HEK293 (cell line): ENCODE data around the gene VPS26C.

Source experiments
- CTCF ChIA-PET: fragments of 350-600 bp; formaldehyde crosslinking; extraction: SDS; loops from one replicate; lab custom pipeline; 2021; ENCODE audit warnings: antibody characterized with exemption; lab: Yijun Ruan, JAX
- POLR2A ChIA-PET: fragments of 300-600 bp; formaldehyde crosslinking; extraction: SDS; loops from one replicate; lab custom pipeline; 2020; ENCODE audit warnings: antibody characterized with exemption, inconsistent platforms; lab: Yijun Ruan, JAX
- H3K27ac ChIP-seq: fragments of 200-500 bp; sonication (Bioruptor generic); 2 replicates; pipeline ENCODE4 v1.5.1; 2014; ENCODE audit warnings: low read depth, low read length, control low read depth, inconsistent platforms; ENCODE audit errors: extremely low read depth
- H3K36me3 ChIP-seq, 2 experiments: fragments of 200-500 bp in 1 of 2; sonication (Bioruptor generic) in 1 of 2; 1 replicate in 1 of 2; 2 replicates in 1 of 2; pipeline ENCODE4 v1.5.1; 2014 to 2017; ENCODE audit warnings: inconsistent platforms in 2 of 2, low read length in 2 of 2; ENCODE audit not compliant: control insufficient read depth in 2 of 2, insufficient read depth in 1 of 2
- H3K4me1 ChIP-seq: fragments of 200-500 bp; sonication (Bioruptor generic); 2 replicates; pipeline ENCODE4 v1.5.1; 2014; ENCODE audit warnings: mild to moderate bottlenecking, low read length, inconsistent platforms; ENCODE audit not compliant: control insufficient read depth, insufficient read depth
- H3K4me3 ChIP-seq: 2 replicates; pipeline ENCODE4 v1.5.1; 2011; ENCODE audit warnings: low read depth, mild to moderate bottlenecking, control low read depth, low read length, moderate library complexity
- H3K9me3 ChIP-seq: fragments of 200-500 bp; sonication (Bioruptor generic); 2 replicates; pipeline ENCODE4 v1.5.1; 2014; ENCODE audit warnings: low read depth, low read length, inconsistent platforms; ENCODE audit not compliant: control insufficient read depth, insufficient read depth
- BCL11B ChIP-seq: fragments of 450-650 bp; formaldehyde crosslinking; IDR thresholded peaks from 2 replicates; pipeline ENCODE4 v1.5.1; 2016; ENCODE audit warnings: low read depth, missing biosample characterization, missing genetic modification characterization
- IKZF3 ChIP-seq: fragments of 450-650 bp; IDR thresholded peaks from 2 replicates; pipeline ENCODE4 v1.5.0; 2018; ENCODE audit warnings: missing biosample characterization, mild to moderate bottlenecking, missing genetic modification characterization, moderate library complexity
- PRDM6 ChIP-seq: fragments of 450-650 bp; formaldehyde crosslinking; IDR thresholded peaks from 2 replicates; pipeline ENCODE4 v1.5.1; 2017; ENCODE audit warnings: missing biosample characterization, missing genetic modification characterization
- REST ChIP-seq: fragments of 450-650 bp; formaldehyde crosslinking; IDR thresholded peaks from 2 replicates; pipeline ENCODE4 v1.5.1; 2016; ENCODE audit warnings: missing biosample characterization, missing genetic modification characterization
- SCRT1 ChIP-seq: fragments of 450-650 bp; formaldehyde crosslinking; IDR thresholded peaks from 2 replicates; pipeline ENCODE4 v1.5.1; 2016; ENCODE audit warnings: missing biosample characterization, missing genetic modification characterization, borderline replicate concordance
- ZBTB17 ChIP-seq: fragments of 450-650 bp; formaldehyde crosslinking; IDR thresholded peaks from 2 replicates; pipeline ENCODE4 v1.5.1; 2016; ENCODE audit warnings: missing biosample characterization, missing genetic modification characterization
- ZNF10 ChIP-seq: fragments of 450-650 bp; formaldehyde crosslinking; IDR thresholded peaks from 2 replicates; pipeline ENCODE4 v1.5.1; 2017; ENCODE audit warnings: missing biosample characterization, missing genetic modification characterization
- ZNF155 ChIP-seq: fragments of 450-650 bp; formaldehyde crosslinking; IDR thresholded peaks from 2 replicates; pipeline ENCODE4 v1.5.1; 2016; ENCODE audit warnings: missing biosample characterization, missing genetic modification characterization
- ZNF175 ChIP-seq: fragments of 450-650 bp; formaldehyde crosslinking; IDR thresholded peaks from 2 replicates; pipeline ENCODE4 v1.5.1; 2016; ENCODE audit warnings: missing biosample characterization, missing genetic modification characterization
- ZNF354C ChIP-seq: fragments of 450-650 bp; formaldehyde crosslinking; IDR thresholded peaks from 2 replicates; pipeline ENCODE4 v1.5.1; 2016; ENCODE audit warnings: missing biosample characterization, missing genetic modification characterization, low read depth, borderline replicate concordance
- ZNF433 ChIP-seq: fragments of 450-650 bp; formaldehyde crosslinking; IDR thresholded peaks from 2 replicates; pipeline ENCODE4 v1.5.1; 2016; ENCODE audit warnings: missing biosample characterization, missing genetic modification characterization, low read depth
- ZNF449 ChIP-seq: fragments of 450-650 bp; formaldehyde crosslinking; IDR thresholded peaks from 2 replicates; pipeline ENCODE4 v1.5.1; 2017; ENCODE audit warnings: missing biosample characterization, mild to moderate bottlenecking, missing genetic modification characterization, moderate library complexity
- ZNF544 ChIP-seq: fragments of 450-650 bp; formaldehyde crosslinking; IDR thresholded peaks from 2 replicates; pipeline ENCODE4 v1.5.0; 2017; ENCODE audit warnings: missing biosample characterization, missing genetic modification characterization
- ZNF558 ChIP-seq: fragments of 450-650 bp; formaldehyde crosslinking; IDR thresholded peaks from 2 replicates; pipeline ENCODE4 v1.5.1; 2016; ENCODE audit warnings: missing biosample characterization, missing genetic modification characterization
- ZNF777 ChIP-seq: fragments of 450-650 bp; formaldehyde crosslinking; IDR thresholded peaks from 2 replicates; pipeline ENCODE4 v1.5.1; 2017; ENCODE audit warnings: missing biosample characterization, missing genetic modification characterization, borderline replicate concordance
- ZSCAN4 ChIP-seq: fragments of 450-650 bp; formaldehyde crosslinking; IDR thresholded peaks from 2 replicates; pipeline ENCODE4 v1.5.1; 2017; ENCODE audit warnings: missing biosample characterization, missing genetic modification characterization
- TF ChIP-seq, protein P1 (sequence below): fragments of 450-650 bp; formaldehyde crosslinking; IDR thresholded peaks from 2 replicates; pipeline ENCODE4 v1.5.1; 2017; ENCODE audit warnings: missing biosample characterization, missing genetic modification characterization
- TF ChIP-seq, protein P2 (sequence below): fragments of 450-650 bp; IDR thresholded peaks from 2 replicates; pipeline ENCODE4 v1.5.1; 2018; ENCODE audit warnings: missing biosample characterization, missing genetic modification characterization

VPS26C gene

GRCh38 chr21:37251294-37251634, 15.9 kb downstream of the VPS26C start:
- H3K4me3 ChIP-seq: no peak overlapping the region
- no peaks in the 10 kb centered on the region for H3K9me3 ChIP-seq
- TF ChIP-seq ZNF777 (tag by site-specific recombination) (no peak), ZNF558 (tag by site-specific recombination) (no peak)
- no peaks in the 10 kb centered on the region for H3K36me3 ChIP-seq
- no peak overlapping the region for H3K27ac ChIP-seq
- ChIA-PET POLR2A (no interaction called here), CTCF (interaction anchor here (0.6 kb wide), 2 partner anchors 197 to 223 kb away, joined by 3 read pairs; no protein-coding TSS in a partner anchor)
- peaks cover 6% of the 10 kb centered on the region; the same call in 1 of the 2 replicates for H3K4me1 ChIP-seq

DNA sequence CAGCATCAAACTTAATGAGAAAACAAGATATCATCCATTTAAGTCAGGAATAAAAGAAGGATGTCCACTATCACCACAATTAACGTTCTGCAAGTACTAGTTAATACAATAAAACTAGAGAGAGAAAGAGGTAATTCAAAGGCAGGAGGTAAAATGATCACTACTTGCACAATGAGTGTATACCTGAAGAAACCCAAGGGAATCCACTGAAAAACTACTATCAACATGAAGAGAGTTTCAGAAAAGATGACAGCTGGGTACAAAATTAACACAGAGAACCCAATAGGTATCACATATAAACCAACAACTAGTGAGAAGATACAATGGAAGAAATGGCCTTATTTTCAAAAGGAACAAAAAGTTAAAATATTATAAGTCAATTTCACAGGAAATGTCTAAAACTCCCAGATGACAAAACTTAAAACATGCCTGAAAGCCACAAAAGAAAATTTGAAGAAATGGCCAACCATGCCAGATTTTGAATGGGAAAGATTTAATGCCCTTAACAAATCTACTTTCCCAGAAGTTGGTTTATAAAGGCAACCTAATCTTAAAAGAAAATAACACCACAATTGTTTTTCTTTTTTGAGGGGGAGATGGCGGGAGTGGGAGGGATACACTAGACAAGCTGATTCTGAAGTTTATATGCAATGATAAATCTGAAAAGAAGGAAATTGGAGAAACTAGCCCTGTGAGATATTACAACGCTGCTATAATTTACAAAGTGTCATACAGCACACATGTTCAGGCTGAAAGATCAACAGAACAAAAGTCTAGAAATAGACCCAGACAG, 17.8 kb downstream of the VPS26C start:
- Histone ChIP-seq H3K4me3 (no peak overlapping the region), H3K9me3 (no peaks in the 10 kb centered on the region), H3K4me1 (peaks cover 6% of the 10 kb centered on the region; the same call in 1 of the 2 replicates), H3K36me3 (no peaks in the 10 kb centered on the region), H3K27ac (no peak overlapping the region)
- ChIA-PET CTCF (interaction anchor here (0.6 kb wide), 1 partner anchor 1403 kb away, joined by 4 read pairs; no protein-coding TSS in a partner anchor), POLR2A (no interaction called here)
- no peak for TF ChIP-seq BCL11B (tag by site-specific recombination)
- TF ChIP-seq PRDM6 (tag by site-specific recombination): peak; percentile 66; the same call in 1 of the 2 replicates
- TF ChIP-seq SCRT1 (tag by site-specific recombination): no peak
- no peak for TF ChIP-seq ZNF175 (tag by site-specific recombination)

GRCh38 chr21:37248298-37248697, 18.8 kb downstream of the VPS26C start:
- Histone ChIP-seq H3K36me3 (no peaks in the 10 kb centered on the region), H3K4me1 (no peaks in the 10 kb centered on the region), H3K9me3 (no peaks in the 10 kb centered on the region), H3K27ac (no peak overlapping the region), H3K4me3 (no peak overlapping the region)
- ChIA-PET CTCF (no interaction called here), POLR2A (interaction anchor here (0.7 kb wide), 1 partner anchor 28 kb away, joined by 3 read pairs; no protein-coding TSS in a partner anchor)
- no peak for TF ChIP-seq ZNF544
- TF ChIP-seq, protein P1, sequence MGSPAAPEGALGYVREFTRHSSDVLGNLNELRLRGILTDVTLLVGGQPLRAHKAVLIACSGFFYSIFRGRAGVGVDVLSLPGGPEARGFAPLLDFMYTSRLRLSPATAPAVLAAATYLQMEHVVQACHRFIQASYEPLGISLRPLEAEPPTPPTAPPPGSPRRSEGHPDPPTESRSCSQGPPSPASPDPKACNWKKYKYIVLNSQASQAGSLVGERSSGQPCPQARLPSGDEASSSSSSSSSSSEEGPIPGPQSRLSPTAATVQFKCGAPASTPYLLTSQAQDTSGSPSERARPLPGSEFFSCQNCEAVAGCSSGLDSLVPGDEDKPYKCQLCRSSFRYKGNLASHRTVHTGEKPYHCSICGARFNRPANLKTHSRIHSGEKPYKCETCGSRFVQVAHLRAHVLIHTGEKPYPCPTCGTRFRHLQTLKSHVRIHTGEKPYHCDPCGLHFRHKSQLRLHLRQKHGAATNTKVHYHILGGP (tag by site-specific recombination): no peak
- no peak for TF ChIP-seq ZNF10 (tag by site-specific recombination)
- no peak for TF ChIP-seq ZNF433 (tag by site-specific recombination)
- TF ChIP-seq ZSCAN4 (tag by site-specific recombination): no peak
- no peak for TF ChIP-seq ZBTB17 (tag by site-specific recombination)
- no peak for TF ChIP-seq ZNF449 (tag by site-specific recombination)
- TF ChIP-seq REST (tag by site-specific recombination): no peak
- TF ChIP-seq ZNF155 (tag by site-specific recombination): no peak
- no peak for TF ChIP-seq IKZF3
- TF ChIP-seq ZNF354C (tag by site-specific recombination): no peak
- TF ChIP-seq, protein P2, sequence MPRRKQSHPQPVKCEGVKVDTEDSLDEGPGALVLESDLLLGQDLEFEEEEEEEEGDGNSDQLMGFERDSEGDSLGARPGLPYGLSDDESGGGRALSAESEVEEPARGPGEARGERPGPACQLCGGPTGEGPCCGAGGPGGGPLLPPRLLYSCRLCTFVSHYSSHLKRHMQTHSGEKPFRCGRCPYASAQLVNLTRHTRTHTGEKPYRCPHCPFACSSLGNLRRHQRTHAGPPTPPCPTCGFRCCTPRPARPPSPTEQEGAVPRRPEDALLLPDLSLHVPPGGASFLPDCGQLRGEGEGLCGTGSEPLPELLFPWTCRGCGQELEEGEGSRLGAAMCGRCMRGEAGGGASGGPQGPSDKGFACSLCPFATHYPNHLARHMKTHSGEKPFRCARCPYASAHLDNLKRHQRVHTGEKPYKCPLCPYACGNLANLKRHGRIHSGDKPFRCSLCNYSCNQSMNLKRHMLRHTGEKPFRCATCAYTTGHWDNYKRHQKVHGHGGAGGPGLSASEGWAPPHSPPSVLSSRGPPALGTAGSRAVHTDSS: no peak
